ENCODE results near the gene MARCHF10. TPM values are rescaled to one million over a fixed set of nuclear protein-coding genes. Genes with fewer than 3 reads are reported as not detected.

The MARCHF10 gene
- total RNA-seq, 2 donors from 2014 or later = under 0.01 TPM; not detected in 1

DNA sequence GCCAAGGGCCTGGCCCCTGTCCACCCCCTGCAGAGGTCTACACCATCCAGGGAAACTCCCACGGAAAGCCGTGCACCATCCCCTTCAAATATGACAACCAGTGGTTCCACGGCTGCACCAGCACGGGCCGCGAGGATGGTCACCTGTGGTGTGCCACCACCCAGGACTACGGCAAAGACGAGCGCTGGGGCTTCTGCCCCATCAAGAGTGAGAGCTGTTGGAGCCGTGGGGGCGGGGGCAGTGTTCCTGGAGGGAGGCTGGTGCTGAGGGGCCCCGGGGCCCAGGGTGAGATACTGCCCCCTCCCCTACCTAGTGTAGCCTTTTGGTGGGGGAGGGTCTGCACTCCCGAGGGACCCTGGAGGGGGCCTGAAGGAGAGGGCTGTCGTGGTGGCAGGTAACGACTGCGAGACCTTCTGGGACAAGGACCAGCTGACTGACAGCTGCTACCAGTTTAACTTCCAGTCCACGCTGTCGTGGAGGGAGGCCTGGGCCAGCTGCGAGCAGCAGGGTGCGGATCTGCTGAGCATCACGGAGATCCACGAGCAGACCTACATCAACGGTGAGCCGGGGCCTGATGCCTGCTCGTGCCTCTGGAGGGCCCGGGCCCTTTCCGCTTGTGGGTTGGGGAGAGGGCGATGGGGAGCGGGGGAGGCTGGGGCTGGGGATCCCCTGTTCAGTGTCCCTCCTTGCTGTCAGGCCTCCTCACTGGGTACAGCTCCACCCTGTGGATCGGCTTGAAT lies 141.9 kb downstream of the MARCHF10 start:
- no peaks in the 10 kb centered on the region for H3K4me1 ChIP-seq
- DNase-seq = no peak
- H3K27ac ChIP-seq = no peak overlapping the region
- WGBS, 2 donors = 72 to 90% methylated on average over 10 to 30 of the region's 30 CpGs
- intact Hi-C loops (cut with DNase I) = no loop called here
- no peaks in the 10 kb centered on the region for H3K9me3 ChIP-seq
- no peak for ATAC-seq
- TF ChIP-seq, protein P1, sequence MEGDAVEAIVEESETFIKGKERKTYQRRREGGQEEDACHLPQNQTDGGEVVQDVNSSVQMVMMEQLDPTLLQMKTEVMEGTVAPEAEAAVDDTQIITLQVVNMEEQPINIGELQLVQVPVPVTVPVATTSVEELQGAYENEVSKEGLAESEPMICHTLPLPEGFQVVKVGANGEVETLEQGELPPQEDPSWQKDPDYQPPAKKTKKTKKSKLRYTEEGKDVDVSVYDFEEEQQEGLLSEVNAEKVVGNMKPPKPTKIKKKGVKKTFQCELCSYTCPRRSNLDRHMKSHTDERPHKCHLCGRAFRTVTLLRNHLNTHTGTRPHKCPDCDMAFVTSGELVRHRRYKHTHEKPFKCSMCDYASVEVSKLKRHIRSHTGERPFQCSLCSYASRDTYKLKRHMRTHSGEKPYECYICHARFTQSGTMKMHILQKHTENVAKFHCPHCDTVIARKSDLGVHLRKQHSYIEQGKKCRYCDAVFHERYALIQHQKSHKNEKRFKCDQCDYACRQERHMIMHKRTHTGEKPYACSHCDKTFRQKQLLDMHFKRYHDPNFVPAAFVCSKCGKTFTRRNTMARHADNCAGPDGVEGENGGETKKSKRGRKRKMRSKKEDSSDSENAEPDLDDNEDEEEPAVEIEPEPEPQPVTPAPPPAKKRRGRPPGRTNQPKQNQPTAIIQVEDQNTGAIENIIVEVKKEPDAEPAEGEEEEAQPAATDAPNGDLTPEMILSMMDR (IDR thresholded peaks at IDR 0.05) = no peak
- no peak for TF ChIP-seq POLR2A (IDR thresholded peaks at IDR 0.05)
- H3K4me3 ChIP-seq = no peak overlapping the region
- no peaks in the 10 kb centered on the region for H3K36me3 ChIP-seq (replicated peaks in 1 of 2; ENCODE audit: insufficient read depth in 1 of 2, low read depth in 2 of 2)
- no peaks in the 10 kb centered on the region for H3K27me3 ChIP-seq

DNA sequence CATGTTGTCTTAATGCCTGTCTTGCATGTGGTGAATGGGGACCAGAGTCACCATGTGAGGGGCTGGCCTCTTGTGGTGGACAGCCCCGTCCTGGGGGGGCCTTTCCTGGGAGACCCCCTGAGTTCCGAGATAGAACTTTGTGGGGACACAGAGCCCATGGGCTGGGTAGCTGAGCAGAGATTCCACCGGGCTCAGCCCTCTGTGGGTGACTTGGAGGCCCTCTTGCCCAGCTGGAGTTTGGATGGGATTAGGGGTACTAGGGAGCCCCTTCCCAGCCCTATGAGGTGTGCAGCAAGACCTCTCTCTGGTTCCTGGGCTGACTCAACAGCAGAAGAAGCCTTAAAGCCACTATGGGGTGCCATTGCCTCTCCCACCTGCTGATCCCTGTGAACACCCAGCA lies 142.5 kb downstream of the MARCHF10 start:
- ATAC-seq (no peak), DNase-seq (no peak)
- no peak overlapping the region for H3K27ac ChIP-seq
- no peak overlapping the region for H3K4me3 ChIP-seq
- intact Hi-C loops (cut with DNase I) = no loop called here
- 77 to 80% methylated on average over 1 to 3 of the region's 3 CpGs for WGBS, 2 donors
- TF ChIP-seq, protein P1 (IDR thresholded peaks at IDR 0.05) = no peak
- no peak for TF ChIP-seq POLR2A (IDR thresholded peaks at IDR 0.05)
- no peaks in the 10 kb centered on the region for H3K36me3 ChIP-seq (replicated peaks in 1 of 2; ENCODE audit: insufficient read depth in 1 of 2, low read depth in 2 of 2)
- H3K4me1 ChIP-seq = no peaks in the 10 kb centered on the region
- no peaks in the 10 kb centered on the region for H3K27me3 ChIP-seq
- no peaks in the 10 kb centered on the region for H3K9me3 ChIP-seq

DNA sequence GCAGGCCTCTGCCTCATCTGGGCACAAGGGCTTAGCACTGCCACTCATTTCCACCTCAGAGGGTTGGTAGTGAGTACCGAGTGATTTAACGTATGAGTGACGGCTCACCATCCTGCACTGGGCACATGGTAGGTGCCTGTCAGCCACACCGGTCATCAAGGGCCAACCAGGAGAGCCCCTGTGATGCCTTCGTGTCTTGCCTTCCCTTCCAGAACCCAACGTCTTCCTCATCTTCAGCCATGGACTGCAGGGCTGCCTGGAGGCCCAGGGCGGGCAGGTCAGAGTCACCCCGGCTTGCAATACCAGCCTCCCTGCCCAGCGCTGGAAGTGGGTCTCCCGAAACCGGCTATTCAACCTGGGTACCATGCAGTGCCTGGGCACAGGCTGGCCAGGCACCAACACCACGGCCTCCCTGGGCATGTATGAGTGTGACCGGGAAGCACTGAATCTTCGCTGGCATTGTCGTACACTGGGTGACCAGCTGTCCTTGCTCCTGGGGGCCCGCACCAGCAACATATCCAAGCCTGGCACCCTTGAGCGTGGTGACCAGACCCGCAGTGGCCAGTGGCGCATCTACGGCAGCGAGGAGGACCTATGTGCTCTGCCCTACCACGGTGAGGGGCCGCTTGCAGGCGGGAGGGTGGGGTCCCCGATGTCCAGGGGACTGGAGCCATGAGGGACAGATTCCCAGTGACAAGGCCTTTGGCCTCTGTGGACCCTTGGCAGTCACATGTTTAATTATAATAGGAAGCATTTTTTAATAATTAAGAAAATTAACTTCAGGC lies 143.6 kb downstream of the MARCHF10 start:
- ATAC-seq = no peak
- no peak overlapping the region for H3K4me3 ChIP-seq
- TF ChIP-seq POLR2A (IDR thresholded peaks at IDR 0.05) = no peak
- TF ChIP-seq, protein P1 (IDR thresholded peaks at IDR 0.05) = no peak
- no peaks in the 10 kb centered on the region for H3K27me3 ChIP-seq
- DNase-seq = no peak
- no peaks in the 10 kb centered on the region for H3K9me3 ChIP-seq
- H3K36me3 ChIP-seq (replicated peaks in 1 of 2; ENCODE audit: insufficient read depth in 1 of 2, low read depth in 2 of 2) = no peaks in the 10 kb centered on the region
- no peak overlapping the region for H3K27ac ChIP-seq
- H3K4me1 ChIP-seq = no peaks in the 10 kb centered on the region
- intact Hi-C loops (cut with DNase I) = no loop called here
- WGBS, 2 donors = 89 to 90% methylated on average over 22 to 25 of the region's 25 CpGs

DNA sequence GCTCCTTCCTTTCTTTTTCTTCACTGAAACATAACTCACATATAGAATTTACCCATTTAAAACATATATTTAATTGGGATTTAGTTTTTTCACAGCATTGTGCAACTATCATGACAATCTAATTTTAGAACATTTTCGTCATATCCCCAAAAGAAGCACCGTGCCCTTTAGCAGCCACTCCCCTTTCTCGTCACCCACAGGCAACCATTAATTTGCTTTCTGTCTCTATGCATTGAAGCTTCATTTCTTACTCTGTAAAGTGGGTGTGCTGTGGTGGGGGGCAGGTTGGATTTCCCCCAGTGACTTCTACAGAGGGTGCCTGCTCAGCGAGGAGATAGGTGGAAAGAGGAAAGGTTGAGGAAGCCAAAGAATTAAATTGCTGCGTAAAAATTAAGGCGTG lies 144.8 kb downstream of the MARCHF10 start:
- no peak for TF ChIP-seq POLR2A (IDR thresholded peaks at IDR 0.05)
- TF ChIP-seq, protein P1 (IDR thresholded peaks at IDR 0.05) = no peak
- Histone ChIP-seq H3K4me3 (no peak overlapping the region), H3K36me3 (replicated peaks in 1 of 2; ENCODE audit: insufficient read depth in 1 of 2, low read depth in 2 of 2) (no peaks in the 10 kb centered on the region), H3K4me1 (no peaks in the 10 kb centered on the region), H3K27ac (no peak overlapping the region), H3K27me3 (no peaks in the 10 kb centered on the region), H3K9me3 (no peaks in the 10 kb centered on the region)
- intact Hi-C loops (cut with DNase I) = no loop called here
- ATAC-seq (no peak), DNase-seq (no peak)
- WGBS, 2 donors = 64 to 67% methylated on average over 6 of the region's 6 CpGs
